ENCODE measurements around the gene ZCWPW2. TPM values are rescaled to one million over a fixed set of nuclear protein-coding genes. Genes with fewer than 3 reads are reported as not detected.
A peak's percentile ranks its signal among the peaks of the same experiment; 100 is the strongest.

ZCWPW2 gene
- total RNA-seq, 2 donors from 2014 or later, result 1.2 to 3.4 TPM

- Histone ChIP-seq H3K4me1 (peaks cover 0 to 57% of the 10 kb centered on the region in 2 donors), H3K27me3 (no peaks in the 10 kb centered on the region), H3K9me3 (no peaks in the 10 kb centered on the region), H3K4me3 (no peak overlapping the region), H3K27ac (no peak overlapping the region), H3K36me3 (no peaks in the 10 kb centered on the region)
- DNase-seq (ENCODE audit: low spot score), result no peak
- TF ChIP-seq, protein P1, sequence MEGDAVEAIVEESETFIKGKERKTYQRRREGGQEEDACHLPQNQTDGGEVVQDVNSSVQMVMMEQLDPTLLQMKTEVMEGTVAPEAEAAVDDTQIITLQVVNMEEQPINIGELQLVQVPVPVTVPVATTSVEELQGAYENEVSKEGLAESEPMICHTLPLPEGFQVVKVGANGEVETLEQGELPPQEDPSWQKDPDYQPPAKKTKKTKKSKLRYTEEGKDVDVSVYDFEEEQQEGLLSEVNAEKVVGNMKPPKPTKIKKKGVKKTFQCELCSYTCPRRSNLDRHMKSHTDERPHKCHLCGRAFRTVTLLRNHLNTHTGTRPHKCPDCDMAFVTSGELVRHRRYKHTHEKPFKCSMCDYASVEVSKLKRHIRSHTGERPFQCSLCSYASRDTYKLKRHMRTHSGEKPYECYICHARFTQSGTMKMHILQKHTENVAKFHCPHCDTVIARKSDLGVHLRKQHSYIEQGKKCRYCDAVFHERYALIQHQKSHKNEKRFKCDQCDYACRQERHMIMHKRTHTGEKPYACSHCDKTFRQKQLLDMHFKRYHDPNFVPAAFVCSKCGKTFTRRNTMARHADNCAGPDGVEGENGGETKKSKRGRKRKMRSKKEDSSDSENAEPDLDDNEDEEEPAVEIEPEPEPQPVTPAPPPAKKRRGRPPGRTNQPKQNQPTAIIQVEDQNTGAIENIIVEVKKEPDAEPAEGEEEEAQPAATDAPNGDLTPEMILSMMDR (IDR thresholded peaks at IDR 0.05), result no peak
Measured at GRCh38 chr3:28345690-28346089, 2.8 kb upstream of the ZCWPW2 start.

- Histone ChIP-seq H3K4me1 (peaks cover 0 to 65% of the 10 kb centered on the region in 2 donors), H3K27me3 (no peaks in the 10 kb centered on the region), H3K4me3 (peak overlapping the region; percentile 70 to 79), H3K27ac (peak overlapping the region; percentile 98), H3K36me3 (no peaks in the 10 kb centered on the region), H3K9me3 (no peaks in the 10 kb centered on the region)
- TF ChIP-seq, protein P1 (IDR thresholded peaks at IDR 0.05), result no peak
- no peak for DNase-seq (ENCODE audit: low spot score)
Measured at GRCh38 chr3:28347374-28348264, 902 bp upstream of the ZCWPW2 start.

DNA sequence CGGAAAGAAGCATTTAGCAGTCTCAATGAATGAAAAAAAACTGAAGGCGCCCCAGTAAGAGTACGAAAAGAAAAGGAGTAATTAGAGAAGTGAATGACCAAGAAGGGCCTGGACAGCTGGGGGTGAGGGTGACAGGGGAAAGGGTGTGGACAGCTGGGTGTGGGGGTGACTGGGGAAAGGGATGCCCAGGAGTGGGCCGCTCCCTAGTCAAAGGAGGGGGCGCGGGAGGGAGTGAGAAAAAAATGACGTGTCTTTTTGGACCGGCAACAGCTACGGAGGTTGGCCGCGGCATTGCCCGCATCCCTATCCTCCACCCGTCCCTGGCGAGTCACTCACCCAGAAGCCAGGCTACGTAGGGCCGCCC, 274 bp upstream of the ZCWPW2 start:
- Histone ChIP-seq H3K36me3 (peaks cover 2% of the 10 kb centered on the region), H3K27me3 (no peaks in the 10 kb centered on the region), H3K4me3 (peak overlapping the region; percentile 70 to 79), H3K4me1 (peaks cover 0 to 58% of the 10 kb centered on the region in 2 donors), H3K27ac (peak overlapping the region; percentile 98), H3K9me3 (peaks cover 0 to 3% of the 10 kb centered on the region in 2 donors)
- DNase-seq (ENCODE audit: low spot score), result peak; percentile 95
- TF ChIP-seq, protein P1 (IDR thresholded peaks at IDR 0.05), result no peak

- Histone ChIP-seq H3K36me3 (peaks cover 9% of the 10 kb centered on the region), H3K9me3 (peaks cover 0 to 9% of the 10 kb centered on the region in 2 donors), H3K27me3 (no peaks in the 10 kb centered on the region), H3K4me1 (peaks cover 0 to 49% of the 10 kb centered on the region in 2 donors), H3K27ac (peak overlapping the region; percentile 98), H3K4me3 (peak overlapping the region; percentile 70 to 79)
- TF ChIP-seq, protein P1 (IDR thresholded peaks at IDR 0.05), result peak in 1 of 2 donors; percentile 4
- no peak for DNase-seq (ENCODE audit: low spot score)
Measured at GRCh38 chr3:28349469-28350000, 1.0 kb downstream of the ZCWPW2 start.

DNA sequence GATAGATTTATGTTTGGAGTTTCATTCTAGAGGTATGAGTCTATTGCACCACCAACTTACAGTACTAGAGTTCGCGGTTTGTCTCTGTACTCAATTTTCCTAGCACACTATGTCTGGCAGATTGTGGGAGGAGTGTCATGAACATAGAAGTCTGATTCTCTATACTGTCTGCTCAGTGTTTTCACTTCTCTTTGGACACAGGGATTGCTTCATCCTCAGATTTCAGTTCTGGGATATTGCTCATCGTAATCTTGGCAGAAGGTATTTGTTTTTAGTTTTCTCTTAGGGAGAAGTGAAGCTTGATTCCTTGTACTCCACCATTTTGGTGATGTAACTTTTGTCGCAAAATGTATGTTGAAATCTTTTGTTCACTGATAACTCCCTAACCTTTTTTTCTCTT, 27.9 kb downstream of the ZCWPW2 start:
- TF ChIP-seq, protein P1 (IDR thresholded peaks at IDR 0.05), result no peak
- Histone ChIP-seq H3K4me3 (no peak overlapping the region), H3K36me3 (no peaks in the 10 kb centered on the region), H3K27ac (no peak overlapping the region), H3K4me1 (no peaks in the 10 kb centered on the region), H3K27me3 (no peaks in the 10 kb centered on the region), H3K9me3 (no peaks in the 10 kb centered on the region)
- no peak for DNase-seq (ENCODE audit: low spot score)

Data from right atrium auricular region (tissue), 2 donors.